ENCODE measurements around the gene FGG.

- TF ChIP-seq, protein P1, sequence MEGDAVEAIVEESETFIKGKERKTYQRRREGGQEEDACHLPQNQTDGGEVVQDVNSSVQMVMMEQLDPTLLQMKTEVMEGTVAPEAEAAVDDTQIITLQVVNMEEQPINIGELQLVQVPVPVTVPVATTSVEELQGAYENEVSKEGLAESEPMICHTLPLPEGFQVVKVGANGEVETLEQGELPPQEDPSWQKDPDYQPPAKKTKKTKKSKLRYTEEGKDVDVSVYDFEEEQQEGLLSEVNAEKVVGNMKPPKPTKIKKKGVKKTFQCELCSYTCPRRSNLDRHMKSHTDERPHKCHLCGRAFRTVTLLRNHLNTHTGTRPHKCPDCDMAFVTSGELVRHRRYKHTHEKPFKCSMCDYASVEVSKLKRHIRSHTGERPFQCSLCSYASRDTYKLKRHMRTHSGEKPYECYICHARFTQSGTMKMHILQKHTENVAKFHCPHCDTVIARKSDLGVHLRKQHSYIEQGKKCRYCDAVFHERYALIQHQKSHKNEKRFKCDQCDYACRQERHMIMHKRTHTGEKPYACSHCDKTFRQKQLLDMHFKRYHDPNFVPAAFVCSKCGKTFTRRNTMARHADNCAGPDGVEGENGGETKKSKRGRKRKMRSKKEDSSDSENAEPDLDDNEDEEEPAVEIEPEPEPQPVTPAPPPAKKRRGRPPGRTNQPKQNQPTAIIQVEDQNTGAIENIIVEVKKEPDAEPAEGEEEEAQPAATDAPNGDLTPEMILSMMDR (IDR thresholded peaks at IDR 0.05; ENCODE audit: extremely low read depth in 1 of 2, insufficient read depth in 1 of 2, low read depth in 1 of 2, low read length in 2 of 2) = no peak
- TF ChIP-seq POLR2AphosphoS5 (IDR thresholded peaks at IDR 0.05; ENCODE audit: insufficient read depth, low read depth, low read length) (no peak), EZH2 (IDR thresholded peaks at IDR 0.05; ENCODE audit: borderline replicate concordance, low read depth, low read length, severe bottlenecking) (no peak), POLR2A (IDR thresholded peaks at IDR 0.05; ENCODE audit: low read depth, low read length) (no peak), MAX (IDR thresholded peaks at IDR 0.05; ENCODE audit: insufficient read depth, insufficient read length) (no peak), FOS (IDR thresholded peaks at IDR 0.05; ENCODE audit: borderline replicate concordance, insufficient read depth, low read length) (no peak), JUN (IDR thresholded peaks at IDR 0.05; ENCODE audit: borderline replicate concordance, insufficient read depth, insufficient read length, low read depth) (no peak), MYC (IDR thresholded peaks at IDR 0.05; ENCODE audit: low read depth, low read length) (no peak), GATA2 (IDR thresholded peaks at IDR 0.05; ENCODE audit: insufficient read depth, insufficient read length, low read depth, low read length) (no peak)
Measured at GRCh38 chr4:154660052-154660451, 47.6 kb upstream of the FGG start.
